CD14-positive monocyte (primary cell): ENCODE results near the gene PREX1. TPM values are rescaled to one million over a fixed set of nuclear protein-coding genes. Genes with fewer than 3 reads are reported as not detected.
A peak's percentile ranks its signal among the peaks of the same experiment; 100 is the strongest.
"Not testable (repeated sequence)": the region's sequence is repeated elsewhere in the genome, so short reads cannot be mapped to it uniquely, and the experiment has no call there.

ENCODE experiments used
- DNase-seq, 3 donors: peaks; one replicate each; pipeline ENCODE4 v3.0.0-alpha.2; 2011 to 2022
- H2AFZ ChIP-seq: 2 replicates; pipeline ENCODE4 v1.6.0; 2012; ENCODE audit warnings: mild to moderate bottlenecking, low read depth, low read length, inconsistent platforms; ENCODE audit not compliant: insufficient read depth, poor library complexity, severe bottlenecking
- H3K27ac ChIP-seq, 2 donors: 1 replicate in 1 of 2; 2 replicates in 1 of 2; pipeline ENCODE4 v1.5.1; 2012 to 2013; ENCODE audit warnings: low read length in 2 of 2, control low read depth in 1 of 2, inconsistent platforms in 1 of 2, low read depth in 1 of 2, mild to moderate bottlenecking in 1 of 2
- H3K27me3 ChIP-seq, 2 donors: one replicate each; pipeline versions ENCODE4 v1.6.0 to v1.6.1; 2011 to 2013; ENCODE audit warnings: low read length in 2 of 2; ENCODE audit not compliant: control insufficient read depth in 2 of 2, insufficient read depth in 2 of 2
- H3K36me3 ChIP-seq, 2 donors: replicated peaks in 1 of 2; 1 replicate in 1 of 2; 2 replicates in 1 of 2; pipeline versions ENCODE4 v1.5.1 to v1.6.1; 2012 to 2013; ENCODE audit warnings: low read length in 2 of 2, control low read depth in 1 of 2, inconsistent platforms in 1 of 2, mild to moderate bottlenecking in 1 of 2; ENCODE audit not compliant: insufficient read depth in 2 of 2, control insufficient read depth in 1 of 2
- H3K4me1 ChIP-seq, 2 donors: 1 replicate in 1 of 2; 2 replicates in 1 of 2; pipeline versions ENCODE4 v1.5.1 to v1.6.1; 2012 to 2013; ENCODE audit warnings: low read length in 2 of 2, control low read depth in 1 of 2, inconsistent platforms in 1 of 2, mild to moderate bottlenecking in 1 of 2, moderate library complexity in 1 of 2; ENCODE audit not compliant: insufficient read depth in 2 of 2, control insufficient read depth in 1 of 2
- H3K4me2 ChIP-seq: replicated peaks from 2 replicates; pipeline ENCODE3; 2012; ENCODE audit warnings: low read length, moderate library complexity, mild to moderate bottlenecking; ENCODE audit not compliant: poor library complexity, severe bottlenecking; ENCODE audit errors: extremely low read depth
- H3K4me3 ChIP-seq, 3 experiments: fragments of 200-600 bp in 1 of 3; sonication (generic) in 1 of 3; replicated peaks in 1 of 3; 1 replicate in 2 of 3; 2 replicates in 1 of 3; pipeline ENCODE4 v1.5.1; 2011 to 2013; ENCODE audit warnings: low read length in 3 of 3, mild to moderate bottlenecking in 3 of 3, control low read depth in 2 of 3, low read depth in 2 of 3, inconsistent platforms in 1 of 3, moderate library complexity in 1 of 3
- H3K79me2 ChIP-seq: 2 replicates; pipeline ENCODE4 v1.6.0; 2012; ENCODE audit warnings: mild to moderate bottlenecking, control low read depth, inconsistent platforms, low read length, moderate library complexity; ENCODE audit not compliant: insufficient read depth
- H3K9ac ChIP-seq: 2 replicates; pipeline ENCODE4 v1.6.0; 2017; ENCODE audit warnings: low read length, mild to moderate bottlenecking; ENCODE audit not compliant: insufficient read depth, poor library complexity, severe bottlenecking
- H3K9me3 ChIP-seq, 2 donors: replicated peaks in 1 of 2; 1 replicate in 1 of 2; 2 replicates in 1 of 2; pipeline versions ENCODE4 v1.5.1 to v1.6.1; 2012 to 2013; ENCODE audit warnings: low read length in 2 of 2, control low read depth in 1 of 2; ENCODE audit not compliant: control insufficient read depth in 1 of 2, insufficient read depth in 1 of 2
- H4K20me1 ChIP-seq: 2 replicates; pipeline ENCODE4 v1.6.0; 2012; ENCODE audit warnings: mild to moderate bottlenecking, low read length, control low read depth, moderate library complexity; ENCODE audit not compliant: insufficient read depth
- H3K27ac Mint-ChIP-seq, 7 donors: one replicate each; pipeline ENCODE4 v1.8.0; 2020; ENCODE audit warnings: mild to moderate bottlenecking in 7 of 7, mixed read lengths in 7 of 7, moderate library complexity in 6 of 7, inconsistent platforms in 2 of 7
- H3K27me3 Mint-ChIP-seq, 3 donors: one replicate each; pipeline ENCODE4 v1.8.0; 2021 to 2022; ENCODE audit warnings: low read depth in 3 of 3, mild to moderate bottlenecking in 3 of 3, mixed read lengths in 3 of 3, moderate library complexity in 3 of 3, inconsistent platforms in 1 of 3
- H3K36me3 Mint-ChIP-seq, 2 donors: one replicate each; pipeline ENCODE4 v1.8.0; 2020; ENCODE audit warnings: mixed read lengths in 2 of 2, inconsistent platforms in 1 of 2, mild to moderate bottlenecking in 1 of 2
- H3K4me1 Mint-ChIP-seq: one replicate; pipeline ENCODE4 v1.8.0; 2020; ENCODE audit warnings: mild to moderate bottlenecking, mixed read lengths
- H3K4me3 Mint-ChIP-seq, 2 donors: one replicate each; pipeline ENCODE4 v1.8.0; 2020; ENCODE audit warnings: mild to moderate bottlenecking in 2 of 2, mixed read lengths in 2 of 2, moderate library complexity in 1 of 2
- H3K9me3 Mint-ChIP-seq, 7 donors: one replicate each; pipeline ENCODE4 v1.8.0; 2020 to 2022; ENCODE audit warnings: mixed read lengths in 7 of 7, mild to moderate bottlenecking in 6 of 7, moderate library complexity in 6 of 7, inconsistent platforms in 2 of 7
- WGBS: methylation state at CpG from one replicate; pipeline ENCODE4 v1.1.5; 2013; ENCODE audit warnings: missing lambda C conversion rate; ENCODE audit not compliant: insufficient coverage; 5-methylcytosine and 5-hydroxymethylcytosine counted together
- intact Hi-C, 2 donors: fragments of 100-400 bp; cut with micrococcal nuclease; formaldehyde crosslinking; loops; one replicate each; pipeline versions ENCODE4 v1.15.0 to v1.15.1; 2023
- polyA plus RNA-seq, 3 donors: library from polyadenylated mRNA; depleted of rRNA in 1 of 3; unstranded in 2 of 3; stranded (reverse) in 1 of 3; fragments of 300-500 nt in 2 of 3; fragments of >200 nt in 1 of 3; fragmentation: Illumina TruSeq in 2 of 3; gene quantifications; 1 replicate in 2 of 3; 2 replicates in 1 of 3; pipeline ENCODE4 v1.2.3, GENCODE V29; 2012 to 2021
- TF ChIP-seq, protein P1 (sequence below): fragments of 200-600 bp; IDR thresholded peaks from one replicate; pipeline ENCODE4 v1.8.0; 2022; ENCODE audit warnings: antibody characterized with exemption, mild to moderate bottlenecking

Gene PREX1
- polyA plus RNA-seq, 3 donors = 24.3 to 114 (median 27.5) TPM

DNA sequence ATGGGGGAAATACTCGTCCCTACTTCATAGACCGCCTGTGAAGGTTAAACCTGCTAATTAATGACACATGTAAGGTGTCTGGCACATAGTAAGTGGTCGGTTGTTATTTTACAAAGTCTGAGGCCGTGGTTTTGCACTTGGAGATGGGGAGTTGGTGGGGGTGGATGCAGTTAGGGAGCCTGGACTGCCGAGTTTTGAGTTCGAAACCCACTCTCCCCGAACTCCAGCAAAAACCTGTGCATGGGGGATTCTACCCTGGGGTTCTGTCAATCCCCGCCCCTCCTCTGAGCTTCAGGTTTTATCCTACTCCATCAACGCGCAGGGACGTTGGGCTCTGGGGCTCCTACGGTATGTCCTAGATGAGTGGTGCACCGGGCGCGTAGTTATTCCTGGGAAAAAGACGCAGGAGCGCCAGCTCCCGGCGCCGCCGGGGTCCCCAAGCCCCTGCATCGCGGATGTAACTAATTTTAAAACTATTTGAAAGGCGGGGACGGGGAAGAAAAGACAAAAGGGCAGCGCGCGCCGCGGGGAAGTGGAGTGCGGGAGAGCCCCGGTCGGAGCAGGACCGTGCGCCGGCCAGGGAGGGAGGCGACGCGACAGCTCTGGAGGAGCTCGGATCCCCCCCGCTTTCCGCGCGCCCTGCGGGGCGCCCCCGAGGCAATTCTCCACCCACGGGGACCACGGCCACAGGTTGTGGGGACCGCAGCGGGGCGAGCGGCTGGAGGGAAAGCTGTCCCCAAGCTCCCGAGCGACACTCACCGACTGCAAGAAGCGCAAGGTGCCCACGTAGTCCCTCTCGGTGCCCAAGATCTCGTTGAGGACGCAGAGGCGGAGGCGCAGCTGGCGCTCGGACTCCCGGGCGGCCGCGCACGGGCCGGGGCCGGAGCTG lies 672 bp downstream of the PREX1 start:
- peak overlapping the region; percentile 84 for H3K9ac ChIP-seq
- intact Hi-C loops = loop anchor here in 1 of 2 donors (5.0 to 10.0 kb wide), 4 partner anchors 35 to 172 kb away; partner anchors contain the start of gene ARFGEF2
- peaks cover 69% of the 10 kb centered on the region for H3K79me2 ChIP-seq
- Mint-ChIP-seq H3K9me3 (peaks cover 0 to 2% (median 0%) of the 10 kb centered on the region in 7 donors), H3K27ac (peak overlapping the region; percentile 94 to 100 (median 98)), H3K36me3 (peaks cover 11% of the 10 kb centered on the region in 2 donors), H3K4me3 (peak overlapping the region; percentile 95 to 98), H3K4me1 (peaks cover 70% of the 10 kb centered on the region), H3K27me3 (no peaks in the 10 kb centered on the region)
- WGBS = 0% methylated on average over 68 of the region's 72 CpGs
- H3K4me2 ChIP-seq = peak overlapping the region; percentile 92
- H3K4me3 ChIP-seq = peak overlapping the region; percentile 90 to 95 (median 93)
- TF ChIP-seq, protein P1, sequence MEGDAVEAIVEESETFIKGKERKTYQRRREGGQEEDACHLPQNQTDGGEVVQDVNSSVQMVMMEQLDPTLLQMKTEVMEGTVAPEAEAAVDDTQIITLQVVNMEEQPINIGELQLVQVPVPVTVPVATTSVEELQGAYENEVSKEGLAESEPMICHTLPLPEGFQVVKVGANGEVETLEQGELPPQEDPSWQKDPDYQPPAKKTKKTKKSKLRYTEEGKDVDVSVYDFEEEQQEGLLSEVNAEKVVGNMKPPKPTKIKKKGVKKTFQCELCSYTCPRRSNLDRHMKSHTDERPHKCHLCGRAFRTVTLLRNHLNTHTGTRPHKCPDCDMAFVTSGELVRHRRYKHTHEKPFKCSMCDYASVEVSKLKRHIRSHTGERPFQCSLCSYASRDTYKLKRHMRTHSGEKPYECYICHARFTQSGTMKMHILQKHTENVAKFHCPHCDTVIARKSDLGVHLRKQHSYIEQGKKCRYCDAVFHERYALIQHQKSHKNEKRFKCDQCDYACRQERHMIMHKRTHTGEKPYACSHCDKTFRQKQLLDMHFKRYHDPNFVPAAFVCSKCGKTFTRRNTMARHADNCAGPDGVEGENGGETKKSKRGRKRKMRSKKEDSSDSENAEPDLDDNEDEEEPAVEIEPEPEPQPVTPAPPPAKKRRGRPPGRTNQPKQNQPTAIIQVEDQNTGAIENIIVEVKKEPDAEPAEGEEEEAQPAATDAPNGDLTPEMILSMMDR = no peak
- H3K27me3 ChIP-seq = no peaks in the 10 kb centered on the region
- H2AFZ ChIP-seq = peak overlapping the region; percentile 29
- H3K36me3 ChIP-seq = peaks cover 2% of the 10 kb centered on the region in 2 donors
- DNase-seq = no peak
- peaks cover 60 to 74% of the 10 kb centered on the region in 2 donors for H3K4me1 ChIP-seq
- peak overlapping the region; percentile 73 to 96 for H3K27ac ChIP-seq
- H4K20me1 ChIP-seq = peaks cover 51% of the 10 kb centered on the region
- H3K9me3 ChIP-seq = no peaks in the 10 kb centered on the region

DNA sequence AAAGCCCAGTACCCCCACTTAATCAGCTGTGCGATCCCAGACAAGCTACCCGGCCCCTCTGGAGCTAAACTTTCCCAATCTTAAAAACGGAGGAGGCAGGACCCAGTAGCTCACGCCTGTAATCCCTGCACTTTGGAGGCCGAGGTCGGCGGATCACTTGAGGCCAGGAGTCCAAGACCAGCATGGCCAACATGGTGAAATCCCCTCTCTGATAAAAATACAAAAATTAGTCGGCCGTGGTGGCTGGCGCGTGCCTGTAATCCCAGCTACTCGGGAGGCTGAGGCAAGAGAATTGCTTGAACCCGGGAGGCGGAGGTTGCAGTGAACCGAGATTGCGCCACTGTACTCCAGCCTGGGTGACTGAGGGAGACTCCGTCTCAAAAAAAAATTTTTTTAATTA lies 1.3 kb downstream of the PREX1 start:
- Histone ChIP-seq H4K20me1 (peaks cover 57% of the 10 kb centered on the region), H3K27ac (peak overlapping the region; percentile 73 to 96), H3K9ac (peak overlapping the region; percentile 84), H3K4me3 (peak overlapping the region; percentile 90 to 95 (median 93)), H3K79me2 (peaks cover 76% of the 10 kb centered on the region), H3K4me1 (peaks cover 60 to 74% of the 10 kb centered on the region in 2 donors), H3K4me2 (peak overlapping the region; percentile 92)
- H3K27me3 Mint-ChIP-seq, H3K9me3 ChIP-seq, H3K27me3 ChIP-seq, H3K9me3 Mint-ChIP-seq, DNase-seq, H2AFZ ChIP-seq, H3K36me3 ChIP-seq: not testable (repeated sequence)
- Mint-ChIP-seq H3K36me3 (peaks cover 14 to 17% of the 10 kb centered on the region in 2 donors), H3K4me1 (peaks cover 70% of the 10 kb centered on the region), H3K4me3 (peak overlapping the region; percentile 95 to 98), H3K27ac (peak overlapping the region; percentile 94 to 100 (median 98))
- 0% methylated on average over 10 of the region's 17 CpGs for WGBS
- intact Hi-C loops = loop anchor here in 1 of 2 donors (5.0 to 10.0 kb wide), 4 partner anchors 36 to 172 kb away; partner anchors contain the start of gene ARFGEF2
